Raji (cell line): ENCODE measurements around the gene AMBRA1.

Experiments used
- POLR2A ChIP-seq: IDR thresholded peaks from 2 replicates; pipeline ENCODE4 v1.6.1; 2011; ENCODE audit warnings: low read depth, low read length, control low read depth; ENCODE audit not compliant: insufficient read depth

The AMBRA1 gene

DNA sequence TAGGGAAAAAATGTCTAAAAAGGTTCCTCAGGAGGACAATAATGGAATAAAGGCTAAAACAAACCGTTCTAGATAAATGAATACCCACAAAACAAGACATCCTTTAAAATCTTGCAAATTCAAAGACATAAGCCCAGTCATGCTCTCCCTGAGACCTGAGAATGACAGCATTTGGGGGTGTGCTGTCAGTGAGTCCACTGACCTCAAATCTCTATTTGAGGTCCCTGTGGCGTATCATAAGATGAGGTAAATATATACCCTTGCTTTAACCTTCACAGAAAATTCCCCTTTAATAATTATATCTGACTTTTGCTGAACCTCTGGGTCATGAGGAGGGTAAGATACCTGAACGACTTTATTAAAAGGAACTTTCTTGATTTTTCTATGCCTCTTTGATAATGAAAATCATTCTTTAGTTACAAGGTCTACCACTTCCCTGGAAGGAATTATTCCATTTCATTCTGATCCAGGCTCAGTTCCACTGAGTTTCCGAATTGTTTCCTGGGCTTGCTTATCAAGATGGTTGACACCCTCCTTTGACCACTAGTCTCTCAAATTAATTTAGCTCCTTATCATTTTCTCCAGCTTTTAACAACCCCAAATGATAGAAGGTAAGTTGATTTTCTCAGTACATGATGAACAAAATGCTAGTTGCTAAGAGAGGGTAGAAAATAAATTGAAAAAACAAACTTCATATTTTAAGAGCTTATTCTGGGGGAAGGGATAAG is 148.5 kb downstream of the AMBRA1 start:
- TF ChIP-seq POLR2A: no peak

DNA sequence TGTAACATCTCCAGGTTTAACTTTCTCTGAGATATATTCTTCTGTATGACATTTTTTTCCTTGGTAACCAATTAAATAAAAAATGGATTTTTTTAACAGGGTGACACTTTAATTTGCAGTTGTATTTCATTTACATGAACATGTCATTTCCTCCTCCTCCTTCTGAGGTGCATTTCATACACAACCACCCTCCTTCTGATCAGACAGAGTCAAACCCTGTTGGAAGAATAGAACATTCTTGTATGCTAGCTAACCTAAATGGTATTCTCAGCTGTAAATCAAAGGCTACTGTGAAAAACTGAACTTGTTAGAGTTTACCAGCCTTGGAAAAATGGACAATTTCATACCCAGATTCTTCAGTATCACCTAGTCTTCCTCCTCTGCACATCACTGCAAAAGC is 149.5 kb downstream of the AMBRA1 start:
- TF ChIP-seq POLR2A: no peak

DNA sequence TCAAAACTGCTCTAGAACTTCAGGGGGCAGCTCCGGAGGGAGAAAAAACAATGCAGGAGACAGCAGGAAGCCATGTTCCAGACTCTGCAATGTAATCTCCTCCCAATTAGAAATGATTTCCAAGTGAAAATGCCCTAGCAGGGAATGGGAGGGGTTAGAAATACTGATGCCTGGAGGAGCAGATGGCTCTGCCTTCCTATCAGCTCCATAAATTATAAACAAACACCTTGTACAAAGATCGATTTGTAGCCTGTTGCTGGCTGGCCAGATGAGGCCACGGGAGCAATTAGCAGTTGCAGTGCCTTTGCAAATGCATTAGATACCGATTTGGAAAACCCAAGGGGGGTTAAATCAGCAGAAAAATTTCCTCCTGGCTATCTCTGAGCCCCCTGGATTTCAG is 155.6 kb downstream of the AMBRA1 start:
- TF ChIP-seq POLR2A: no peak

DNA sequence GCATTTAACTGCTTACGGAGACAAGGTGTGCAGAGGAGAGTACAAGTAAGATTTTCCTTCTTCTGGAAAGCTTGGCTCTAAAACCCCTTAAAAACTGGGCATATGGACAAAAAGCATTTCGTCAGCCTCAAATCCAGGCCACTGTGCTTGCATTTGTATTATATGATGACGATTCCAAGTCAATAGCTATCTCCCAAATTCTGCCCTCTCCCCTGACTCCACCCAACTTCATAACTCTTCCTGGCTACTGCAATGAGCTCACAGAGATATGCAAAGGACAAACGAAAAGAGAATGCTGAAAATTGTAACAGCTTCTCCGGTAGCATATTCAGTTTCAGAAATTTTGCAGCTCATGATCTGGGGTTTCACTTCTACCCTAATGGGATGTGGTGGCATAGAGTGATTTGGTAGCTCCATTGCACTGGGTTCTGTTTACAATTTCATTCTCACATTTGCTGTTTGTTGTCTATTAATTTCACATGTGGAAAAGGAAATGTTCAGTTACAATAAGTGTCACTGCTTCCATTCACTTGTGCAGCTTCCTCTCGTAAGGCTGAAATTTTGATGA is 156.6 kb downstream of the AMBRA1 start:
- no peak for TF ChIP-seq POLR2A

DNA sequence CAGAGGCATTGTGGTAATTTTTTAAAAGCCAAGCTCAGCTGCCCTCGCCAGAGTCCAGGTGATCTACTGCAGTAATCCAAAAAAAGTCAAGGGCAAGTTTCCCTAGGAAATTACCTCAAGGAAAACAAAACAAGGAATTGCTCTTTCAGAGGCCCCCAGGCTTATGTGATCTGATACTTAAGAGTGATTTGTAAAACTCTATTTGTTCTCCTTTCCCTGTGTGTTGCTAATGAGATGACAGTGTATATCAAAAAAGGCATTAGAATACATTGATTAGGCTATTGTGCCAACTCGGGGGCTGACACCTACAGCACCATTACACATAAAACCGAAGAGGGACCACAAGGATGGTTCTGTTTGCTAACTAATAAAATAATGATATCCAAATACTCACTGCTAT is 157.7 kb downstream of the AMBRA1 start:
- TF ChIP-seq POLR2A: no peak

DNA sequence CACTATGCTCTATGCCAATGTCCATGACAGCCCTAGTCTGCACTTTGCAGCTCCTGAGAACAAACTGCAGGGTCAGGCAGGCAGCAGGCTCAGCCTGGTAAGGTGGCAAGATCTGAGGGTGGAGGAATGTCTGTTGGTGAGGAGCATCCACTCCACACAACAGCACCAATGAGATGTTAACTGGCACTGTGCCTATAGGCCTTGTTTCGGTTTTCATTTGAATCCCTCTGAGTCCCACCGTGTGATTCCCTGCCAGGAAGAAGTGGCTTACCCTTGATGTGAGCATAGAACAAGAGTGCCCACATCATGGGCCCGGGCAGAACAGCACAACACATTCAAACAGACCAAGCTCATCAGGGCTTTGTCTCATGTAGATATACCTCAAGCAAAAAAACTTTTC is 158.1 kb downstream of the AMBRA1 start:
- TF ChIP-seq POLR2A: no peak

DNA sequence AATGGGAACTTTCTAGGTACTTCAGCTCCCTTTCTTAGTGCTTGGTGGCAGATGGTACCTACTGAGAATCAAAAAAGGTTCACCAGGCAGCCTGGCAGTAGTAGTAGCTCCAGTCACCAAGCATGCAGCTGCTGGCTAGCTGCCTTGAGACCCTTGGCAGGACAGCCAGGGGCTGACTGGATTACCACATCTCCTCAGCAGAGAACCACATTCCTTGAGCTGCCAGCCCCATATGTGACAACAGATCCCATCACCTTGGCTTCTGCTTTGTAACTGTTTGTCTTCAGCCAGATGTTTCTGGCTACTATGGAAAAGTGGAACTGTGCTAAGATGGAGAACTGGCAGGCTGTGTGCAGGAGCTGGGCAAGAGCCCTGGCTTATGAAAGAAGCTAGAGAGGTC is 162.6 kb downstream of the AMBRA1 start:
- TF ChIP-seq POLR2A: no peak

DNA sequence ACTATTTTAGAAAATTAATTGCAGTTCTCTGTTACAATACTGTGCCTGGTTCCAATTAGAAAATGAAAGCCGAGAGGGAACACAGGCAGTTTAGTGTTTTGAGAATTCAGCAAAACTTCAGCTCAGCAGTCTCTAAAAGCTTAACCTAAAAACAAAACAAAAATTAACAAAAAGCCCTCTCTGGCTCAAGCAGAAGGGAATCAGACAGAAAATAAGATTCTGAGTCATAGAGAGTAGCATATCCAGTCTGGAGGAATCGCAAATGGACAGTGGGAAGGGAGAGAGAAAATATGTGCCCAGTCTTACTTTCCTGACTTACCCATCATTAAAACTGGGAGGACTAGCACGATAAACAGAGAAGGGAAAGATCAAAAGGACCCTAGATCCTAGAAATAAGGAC is 164.1 kb downstream of the AMBRA1 start:
- TF ChIP-seq POLR2A: no peak

DNA sequence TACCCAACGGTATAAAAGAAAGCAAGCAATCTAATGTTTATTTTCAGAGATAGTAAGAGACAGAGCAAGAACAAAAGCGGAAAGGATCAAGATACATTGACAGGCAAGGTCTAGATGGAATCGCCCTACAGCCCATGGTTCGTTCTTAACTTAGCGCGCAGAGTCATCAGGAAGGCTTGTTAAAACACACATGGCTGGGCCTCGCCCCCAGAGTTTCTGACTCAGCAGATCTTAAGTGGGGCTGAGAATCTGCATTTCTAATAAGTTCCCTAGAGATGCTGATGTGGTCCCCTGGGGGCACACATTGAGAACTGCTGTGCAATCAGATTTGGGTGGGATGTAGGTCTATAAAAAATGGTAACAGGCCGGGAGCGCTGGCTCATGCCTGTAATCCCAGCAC is 166.5 kb downstream of the AMBRA1 start:
- TF ChIP-seq POLR2A: no peak

DNA sequence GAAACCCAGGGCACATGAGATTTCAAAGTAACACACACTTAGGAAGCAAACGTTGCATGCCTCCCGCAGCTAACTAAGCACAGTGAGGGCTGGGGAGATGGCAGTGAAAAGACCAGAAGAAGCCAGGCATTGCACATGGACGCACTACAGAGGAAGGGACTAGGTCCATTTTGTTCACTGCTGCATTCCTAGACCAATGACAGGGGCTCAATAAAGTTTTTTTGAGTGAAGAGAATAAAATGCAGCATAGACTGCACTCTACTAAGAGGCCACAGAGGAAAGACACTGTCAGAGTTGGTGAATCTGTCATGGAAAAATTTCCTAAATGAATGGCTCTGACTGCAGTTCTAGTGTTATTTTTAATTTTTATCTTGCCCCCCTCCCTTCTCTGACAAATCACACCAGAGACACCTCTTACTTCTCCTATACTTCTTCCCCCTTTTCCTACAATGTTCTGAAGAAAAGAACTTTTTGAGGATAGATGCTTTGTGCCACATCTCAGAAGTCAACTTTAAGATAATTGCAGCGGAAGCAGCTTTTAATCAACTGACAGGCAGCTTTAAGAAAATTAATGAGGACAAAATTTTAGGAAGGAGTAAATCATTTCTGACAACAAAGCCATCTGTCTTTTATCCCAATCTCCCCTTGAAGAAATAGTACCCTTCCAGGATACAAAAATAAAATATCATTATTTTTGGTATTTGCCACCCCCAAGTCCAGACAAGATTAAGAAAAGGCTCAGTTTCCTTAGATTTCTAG is 167.4 kb downstream of the AMBRA1 start:
- no peak for TF ChIP-seq POLR2A

DNA sequence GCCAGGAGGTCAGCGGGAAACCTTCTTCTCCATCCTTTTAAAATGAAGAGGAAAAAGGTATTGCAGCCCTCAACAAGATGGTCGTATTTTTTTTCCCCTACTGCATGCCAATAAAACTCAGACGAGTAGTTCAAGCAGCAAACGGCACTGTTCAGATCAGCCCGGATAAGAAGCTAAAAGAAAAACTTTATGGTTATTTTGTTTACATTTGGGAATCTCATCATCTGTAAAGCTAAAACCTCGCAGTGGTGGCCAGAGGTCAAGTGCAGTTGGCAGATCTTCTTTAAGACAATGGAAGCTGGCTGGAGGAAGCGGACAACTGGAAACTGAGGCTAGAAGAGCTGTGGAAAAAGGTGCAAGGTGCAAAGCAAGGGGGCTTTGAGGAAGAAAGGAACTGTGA is 171.2 kb downstream of the AMBRA1 start:
- no peak for TF ChIP-seq POLR2A

DNA sequence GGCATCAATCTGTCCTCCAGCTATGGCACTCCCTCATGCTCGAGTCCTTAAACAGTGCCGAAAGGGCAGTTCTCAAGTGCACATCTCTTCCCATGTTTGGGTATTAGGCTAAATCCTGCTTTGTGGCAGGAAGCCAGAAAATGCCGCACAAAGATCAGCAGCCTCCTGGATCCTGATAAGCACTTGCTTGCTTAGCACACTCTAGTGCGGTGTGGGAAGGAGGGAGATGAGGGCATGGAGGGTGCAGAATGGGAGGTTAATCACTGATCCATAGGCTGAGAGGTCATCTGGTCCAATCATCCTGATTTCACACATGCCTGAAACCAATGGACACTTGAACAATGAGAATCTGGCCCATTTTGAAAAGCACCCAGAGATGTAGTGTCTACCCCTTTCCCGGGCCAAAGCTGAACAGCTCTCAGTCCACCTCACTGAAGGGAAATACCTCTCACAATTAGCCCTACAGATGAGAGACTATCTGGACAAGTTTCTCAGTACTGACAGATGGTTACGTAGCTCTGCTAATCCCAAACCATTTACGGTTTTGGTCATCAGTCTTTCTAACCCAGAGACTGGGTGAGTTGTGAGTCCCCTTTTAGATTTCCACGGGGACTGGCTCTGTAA is 172.5 kb downstream of the AMBRA1 start:
- no peak for TF ChIP-seq POLR2A

DNA sequence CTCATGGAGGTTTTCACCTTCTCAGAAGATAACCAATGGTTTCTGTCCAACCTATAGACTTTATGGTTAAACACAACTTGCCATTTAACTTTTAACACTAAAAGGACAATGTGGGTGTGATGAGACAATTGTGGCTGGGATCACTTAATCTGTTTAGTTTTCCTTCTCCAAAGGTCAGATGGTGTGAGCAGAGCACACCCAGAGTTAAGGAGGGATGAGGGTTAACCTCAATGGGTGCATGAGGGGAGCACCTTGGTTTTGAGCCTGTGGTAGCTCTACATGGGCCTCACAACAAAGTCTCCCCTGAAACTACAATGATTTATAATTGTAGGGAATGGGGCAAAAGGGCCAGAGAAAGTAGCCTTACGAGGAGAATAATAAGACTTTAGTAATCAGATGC is 173.3 kb downstream of the AMBRA1 start:
- TF ChIP-seq POLR2A: no peak

DNA sequence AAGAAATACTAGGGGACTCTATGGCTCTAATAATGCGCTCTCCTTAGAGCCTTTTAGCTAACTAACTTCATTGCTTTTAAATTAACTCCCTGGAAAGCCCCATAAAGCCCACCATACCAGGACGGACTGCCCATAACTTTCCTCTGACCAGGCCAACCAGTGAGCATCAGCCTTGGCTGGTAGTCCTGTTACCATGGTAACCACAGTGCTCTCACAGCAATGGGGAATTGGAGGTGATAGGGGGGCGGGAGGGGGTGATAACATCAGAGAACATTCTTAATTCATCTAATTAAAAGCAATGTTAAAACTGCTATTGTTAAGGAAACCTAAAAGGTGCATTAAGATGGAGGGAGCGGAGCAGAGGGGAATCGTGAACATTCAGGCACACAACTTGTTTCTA is 175.1 kb downstream of the AMBRA1 start:
- no peak for TF ChIP-seq POLR2A

DNA sequence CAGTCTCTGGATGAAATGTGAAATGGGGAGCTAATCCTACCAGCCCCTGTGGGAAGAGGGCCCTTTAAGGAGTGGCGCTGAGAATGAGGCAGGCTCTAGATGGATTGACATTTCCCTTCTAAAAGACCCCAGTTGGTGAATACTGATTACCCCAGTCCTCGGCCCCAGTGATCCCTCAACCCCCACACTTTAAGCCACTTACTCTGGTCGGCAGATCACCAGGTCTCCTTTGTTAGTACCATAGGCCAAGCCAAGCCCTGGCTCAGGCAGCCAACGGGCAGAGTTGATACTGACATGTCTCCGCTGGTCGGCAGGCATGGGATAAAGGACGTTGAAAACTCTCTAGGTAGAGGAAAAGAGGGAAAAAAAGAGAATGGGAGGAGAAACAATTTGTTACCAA is 176.1 kb downstream of the AMBRA1 start:
- no peak for TF ChIP-seq POLR2A

DNA sequence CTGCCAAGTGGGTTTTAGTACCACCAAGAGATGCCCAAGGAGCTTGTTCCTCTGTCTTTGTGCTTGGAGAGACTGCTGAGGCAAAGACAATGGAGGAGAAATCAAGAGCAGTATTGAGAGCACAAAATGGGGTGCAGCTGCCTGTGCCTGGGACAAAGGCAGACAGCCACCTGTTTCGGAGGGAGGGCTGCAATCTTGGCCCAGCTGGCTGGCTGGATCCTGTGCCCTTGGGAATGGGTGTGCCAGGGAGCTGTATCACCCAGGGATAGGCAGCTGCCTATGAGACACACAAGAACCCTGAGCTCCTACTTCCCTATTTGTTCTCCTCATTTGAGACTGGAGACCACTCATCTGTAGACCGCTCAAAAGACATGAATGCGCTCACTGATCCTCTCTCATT is 178.9 kb downstream of the AMBRA1 start:
- no peak for TF ChIP-seq POLR2A
